Neural cell (in vitro differentiated cells): ENCODE results near the gene PGAP3. TPM values are rescaled to one million over a fixed set of nuclear protein-coding genes. Genes with fewer than 3 reads are reported as not detected.

Experiments
- H2AFZ ChIP-seq: fragments of 200-600, 300-800 bp; sonication (generic), shearing (Covaris generic); 2 replicates; pipeline ENCODE4 v1.6.0; 2014; ENCODE audit warnings: low read depth, mild to moderate bottlenecking, antibody characterized with exemption, low read length, moderate library complexity
- H3F3A ChIP-seq: fragments of 200-600 bp; shearing (Covaris generic); 2 replicates; pipeline ENCODE4 v1.6.1; 2016; ENCODE audit warnings: mild to moderate bottlenecking, moderate library complexity, mixed read lengths, antibody characterized with exemption, low read length; ENCODE audit not compliant: insufficient read depth, poor library complexity, severe bottlenecking
- H3K27ac ChIP-seq: fragments of 200-600, 300-800 bp; sonication (generic), shearing (Covaris generic); 2 replicates; pipeline ENCODE4 v1.5.1; 2014; ENCODE audit warnings: mild to moderate bottlenecking, low read length, moderate library complexity
- H3K27me3 ChIP-seq: fragments of 300-800, 200-600 bp; sonication (generic), shearing (Covaris generic); 2 replicates; pipeline ENCODE4 v1.6.0; 2014; ENCODE audit warnings: mild to moderate bottlenecking, low read depth, low read length, moderate library complexity; ENCODE audit not compliant: insufficient read depth
- H3K36me3 ChIP-seq: fragments of 300-800, 200-600 bp; sonication (generic), shearing (Covaris generic); 2 replicates; pipeline ENCODE4 v1.5.1; 2014; ENCODE audit warnings: mild to moderate bottlenecking, antibody characterized with exemption, low read length, moderate library complexity; ENCODE audit not compliant: insufficient read depth
- H3K4me2 ChIP-seq: fragments of 300-800, 200-600 bp; sonication (generic), shearing (Covaris generic); 2 replicates; pipeline ENCODE4 v1.6.0; 2014; ENCODE audit warnings: mild to moderate bottlenecking, low read length
- H3K4me3 ChIP-seq: fragments of 300-800, 200-600 bp; sonication (generic), shearing (Covaris generic); 2 replicates; pipeline ENCODE4 v1.5.1; 2014; ENCODE audit warnings: mild to moderate bottlenecking, low read length, moderate library complexity
- H3K79me2 ChIP-seq: fragments of 200-600 bp; shearing (Covaris generic); replicated peaks from 2 replicates; pipeline ENCODE4 v1.6.0; 2014; ENCODE audit warnings: mild to moderate bottlenecking, low read length, moderate library complexity; ENCODE audit not compliant: insufficient read depth
- H3K9ac ChIP-seq: fragments of 300-800, 200-600 bp; sonication (generic), shearing (Covaris generic); 2 replicates; pipeline ENCODE4 v1.6.1; 2016; ENCODE audit warnings: mild to moderate bottlenecking, low read length, mixed read lengths
- H3K9me2 ChIP-seq: fragments of 200-600 bp; shearing (Covaris generic); 2 replicates; pipeline ENCODE4 v1.6.1; 2016; ENCODE audit warnings: mild to moderate bottlenecking, low read length, mixed read lengths; ENCODE audit not compliant: insufficient read depth
- H3K9me3 ChIP-seq: fragments of 200-600, 300-800 bp; sonication (generic), shearing (Covaris generic); 2 replicates; pipeline ENCODE4 v1.6.1; 2016; ENCODE audit warnings: mild to moderate bottlenecking, mixed run types, low read length, moderate library complexity, mixed read lengths
- H4K20me1 ChIP-seq: fragments of 200-600 bp; shearing (Covaris generic); 2 replicates; pipeline ENCODE4 v1.6.1; 2016; ENCODE audit warnings: mild to moderate bottlenecking, mixed run types; ENCODE audit not compliant: insufficient read depth
- EP300 ChIP-seq: fragments of 450-650 bp; conservative IDR thresholded peaks from 2 replicates; pipeline ENCODE4 v1.6.1; 2014; ENCODE audit warnings: antibody characterized with exemption, mild to moderate bottlenecking, moderate library complexity; ENCODE audit not compliant: poor library complexity, severe bottlenecking
- EZH2 ChIP-seq: fragments of 200-600, 300-800 bp; shearing (Covaris generic), sonication (generic); IDR thresholded peaks from 2 replicates; pipeline ENCODE4 v1.6.1; 2014; ENCODE audit warnings: antibody characterized with exemption, low read length, borderline replicate concordance, mild to moderate bottlenecking; ENCODE audit not compliant: insufficient read depth, poor library complexity, severe bottlenecking
- MXI1 ChIP-seq: fragments of 450-650 bp; conservative IDR thresholded peaks from 2 replicates; pipeline ENCODE4 v1.6.1; 2014; ENCODE audit warnings: antibody characterized with exemption, mild to moderate bottlenecking; ENCODE audit not compliant: poor library complexity, severe bottlenecking
- POLR2AphosphoS5 ChIP-seq: IDR thresholded peaks from 2 replicates; pipeline ENCODE4 v1.6.1; 2012
- RAD21 ChIP-seq: fragments of 450-650 bp; conservative IDR thresholded peaks from 2 replicates; pipeline ENCODE4 v1.6.1; 2014; ENCODE audit warnings: antibody characterized with exemption, mild to moderate bottlenecking, moderate library complexity
- SMC3 ChIP-seq: fragments of 450-650 bp; conservative IDR thresholded peaks from 2 replicates; pipeline ENCODE4 v1.6.1; 2014; ENCODE audit warnings: antibody characterized with exemption, mild to moderate bottlenecking, moderate library complexity; ENCODE audit not compliant: poor library complexity
- TAF1 ChIP-seq: IDR thresholded peaks from 2 replicates; pipeline ENCODE4 v1.6.1; 2012; ENCODE audit warnings: low read depth
- polyA plus RNA-seq: library from polyadenylated mRNA; depleted of rRNA; stranded (reverse); fragments of >200 nt; gene quantifications from 2 replicates; pipeline ENCODE4 v1.2.3, GENCODE V29; 2014
- TF ChIP-seq, protein P1 (sequence below): fragments of 450-650 bp; IDR thresholded peaks from 2 replicates; pipeline ENCODE4 v1.5.1; 2014; ENCODE audit warnings: antibody characterized with exemption, mild to moderate bottlenecking, moderate library complexity; ENCODE audit not compliant: poor library complexity, severe bottlenecking
- TF ChIP-seq, protein P2 (sequence below): IDR thresholded peaks from 2 replicates; pipeline ENCODE4 v1.6.1; 2012; ENCODE audit warnings: borderline replicate concordance

PGAP3 gene
- polyA plus RNA-seq, 1 donor from 2014 or later = 27.2 TPM

DNA sequence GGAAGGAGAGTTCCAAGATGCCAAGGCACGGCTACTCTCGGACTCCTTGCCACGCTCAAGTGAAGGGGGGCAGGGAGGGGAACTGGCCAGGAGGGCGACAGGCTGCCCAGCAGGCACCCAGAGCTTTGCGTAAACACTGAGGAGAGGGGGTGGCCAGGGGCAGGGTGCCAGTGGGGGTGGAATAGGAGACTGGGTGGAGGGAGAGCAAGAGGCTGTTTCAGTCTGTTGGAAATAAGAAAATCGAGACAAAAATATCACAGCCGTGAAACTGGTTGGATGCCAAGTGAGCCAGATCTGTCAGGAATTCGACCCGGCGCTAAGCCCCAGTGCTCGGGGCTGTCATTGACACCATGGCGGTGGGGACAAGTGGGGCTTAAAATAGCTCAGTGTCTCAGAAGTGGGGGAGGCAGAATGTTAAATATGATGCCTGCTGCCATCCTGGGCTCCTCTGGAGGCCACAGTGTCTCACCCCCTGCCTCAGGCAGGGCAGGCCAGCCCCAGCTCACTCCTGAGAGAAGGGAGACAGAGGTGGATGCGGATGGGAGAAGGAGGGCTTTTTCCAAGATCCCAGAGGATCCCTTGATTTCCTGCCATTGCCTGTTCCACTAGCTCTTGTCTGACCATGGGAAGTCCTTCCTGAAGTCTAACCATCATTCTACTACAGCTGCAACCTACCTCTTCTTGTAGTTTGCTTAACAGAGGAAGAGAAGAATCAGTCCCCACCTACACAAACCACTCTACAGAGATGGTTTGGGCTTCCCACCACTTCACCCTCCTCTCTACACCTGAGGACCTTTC lies 10.1 kb downstream of the PGAP3 start:
- Histone ChIP-seq H3K27me3 (no peaks in the 10 kb centered on the region), H2AFZ (no peak overlapping the region), H3K4me3 (no peak overlapping the region), H3K9me2 (no peaks in the 10 kb centered on the region), H3F3A (no peaks in the 10 kb centered on the region), H3K9ac (no peak overlapping the region), H3K4me2 (no peak overlapping the region), H3K79me2 (no peaks in the 10 kb centered on the region), H3K36me3 (no peaks in the 10 kb centered on the region), H3K27ac (no peak overlapping the region), H3K9me3 (no peaks in the 10 kb centered on the region), H4K20me1 (no peaks in the 10 kb centered on the region)
- TF ChIP-seq TAF1 = no peak
- no peak for TF ChIP-seq RAD21
- no peak for TF ChIP-seq SMC3
- no peak for TF ChIP-seq MXI1
- no peak for TF ChIP-seq EP300
- no peak for TF ChIP-seq EZH2
- TF ChIP-seq, protein P1, sequence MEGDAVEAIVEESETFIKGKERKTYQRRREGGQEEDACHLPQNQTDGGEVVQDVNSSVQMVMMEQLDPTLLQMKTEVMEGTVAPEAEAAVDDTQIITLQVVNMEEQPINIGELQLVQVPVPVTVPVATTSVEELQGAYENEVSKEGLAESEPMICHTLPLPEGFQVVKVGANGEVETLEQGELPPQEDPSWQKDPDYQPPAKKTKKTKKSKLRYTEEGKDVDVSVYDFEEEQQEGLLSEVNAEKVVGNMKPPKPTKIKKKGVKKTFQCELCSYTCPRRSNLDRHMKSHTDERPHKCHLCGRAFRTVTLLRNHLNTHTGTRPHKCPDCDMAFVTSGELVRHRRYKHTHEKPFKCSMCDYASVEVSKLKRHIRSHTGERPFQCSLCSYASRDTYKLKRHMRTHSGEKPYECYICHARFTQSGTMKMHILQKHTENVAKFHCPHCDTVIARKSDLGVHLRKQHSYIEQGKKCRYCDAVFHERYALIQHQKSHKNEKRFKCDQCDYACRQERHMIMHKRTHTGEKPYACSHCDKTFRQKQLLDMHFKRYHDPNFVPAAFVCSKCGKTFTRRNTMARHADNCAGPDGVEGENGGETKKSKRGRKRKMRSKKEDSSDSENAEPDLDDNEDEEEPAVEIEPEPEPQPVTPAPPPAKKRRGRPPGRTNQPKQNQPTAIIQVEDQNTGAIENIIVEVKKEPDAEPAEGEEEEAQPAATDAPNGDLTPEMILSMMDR = no peak

DNA sequence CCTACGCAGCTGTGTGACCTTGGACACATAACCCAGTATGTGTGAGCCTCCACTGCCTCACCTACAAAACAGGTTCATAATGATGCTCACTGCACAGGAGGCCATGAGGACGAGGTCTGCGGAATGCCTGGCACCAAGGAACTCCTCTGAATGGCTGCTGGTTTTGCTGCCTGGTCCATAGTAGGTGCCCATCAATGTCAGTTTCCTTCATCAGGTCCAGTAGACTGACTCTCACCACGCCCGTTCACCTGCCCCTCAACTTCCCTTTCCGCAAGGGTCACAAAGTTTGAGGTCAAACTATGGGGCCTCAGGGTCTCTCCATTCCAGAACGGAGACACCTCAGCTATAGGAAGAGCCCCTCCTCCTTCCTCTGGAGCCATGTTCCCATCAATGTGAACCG lies 10.8 kb downstream of the PGAP3 start:
- Histone ChIP-seq H3K27me3 (no peaks in the 10 kb centered on the region), H2AFZ (no peak overlapping the region), H3K27ac (no peak overlapping the region), H3K4me2 (no peak overlapping the region), H3F3A (no peaks in the 10 kb centered on the region), H3K9me2 (no peaks in the 10 kb centered on the region), H4K20me1 (no peaks in the 10 kb centered on the region), H3K9ac (no peak overlapping the region), H3K9me3 (no peaks in the 10 kb centered on the region), H3K36me3 (no peaks in the 10 kb centered on the region), H3K4me3 (no peak overlapping the region), H3K79me2 (no peaks in the 10 kb centered on the region)
- TF ChIP-seq POLR2AphosphoS5 = no peak
- TF ChIP-seq TAF1 = no peak
- TF ChIP-seq, protein P2, sequence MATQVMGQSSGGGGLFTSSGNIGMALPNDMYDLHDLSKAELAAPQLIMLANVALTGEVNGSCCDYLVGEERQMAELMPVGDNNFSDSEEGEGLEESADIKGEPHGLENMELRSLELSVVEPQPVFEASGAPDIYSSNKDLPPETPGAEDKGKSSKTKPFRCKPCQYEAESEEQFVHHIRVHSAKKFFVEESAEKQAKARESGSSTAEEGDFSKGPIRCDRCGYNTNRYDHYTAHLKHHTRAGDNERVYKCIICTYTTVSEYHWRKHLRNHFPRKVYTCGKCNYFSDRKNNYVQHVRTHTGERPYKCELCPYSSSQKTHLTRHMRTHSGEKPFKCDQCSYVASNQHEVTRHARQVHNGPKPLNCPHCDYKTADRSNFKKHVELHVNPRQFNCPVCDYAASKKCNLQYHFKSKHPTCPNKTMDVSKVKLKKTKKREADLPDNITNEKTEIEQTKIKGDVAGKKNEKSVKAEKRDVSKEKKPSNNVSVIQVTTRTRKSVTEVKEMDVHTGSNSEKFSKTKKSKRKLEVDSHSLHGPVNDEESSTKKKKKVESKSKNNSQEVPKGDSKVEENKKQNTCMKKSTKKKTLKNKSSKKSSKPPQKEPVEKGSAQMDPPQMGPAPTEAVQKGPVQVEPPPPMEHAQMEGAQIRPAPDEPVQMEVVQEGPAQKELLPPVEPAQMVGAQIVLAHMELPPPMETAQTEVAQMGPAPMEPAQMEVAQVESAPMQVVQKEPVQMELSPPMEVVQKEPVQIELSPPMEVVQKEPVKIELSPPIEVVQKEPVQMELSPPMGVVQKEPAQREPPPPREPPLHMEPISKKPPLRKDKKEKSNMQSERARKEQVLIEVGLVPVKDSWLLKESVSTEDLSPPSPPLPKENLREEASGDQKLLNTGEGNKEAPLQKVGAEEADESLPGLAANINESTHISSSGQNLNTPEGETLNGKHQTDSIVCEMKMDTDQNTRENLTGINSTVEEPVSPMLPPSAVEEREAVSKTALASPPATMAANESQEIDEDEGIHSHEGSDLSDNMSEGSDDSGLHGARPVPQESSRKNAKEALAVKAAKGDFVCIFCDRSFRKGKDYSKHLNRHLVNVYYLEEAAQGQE = no peak
- TF ChIP-seq EP300 = no peak
- TF ChIP-seq SMC3 = no peak
- TF ChIP-seq EZH2 = no peak
- TF ChIP-seq, protein P1 = no peak
- TF ChIP-seq MXI1 = no peak
- TF ChIP-seq RAD21 = no peak
